Activated T-cell treated with anti-CD3 and anti-CD28 coated beads, Interleukin-2, amount 50 U/mL, for 24 hours (primary cell): ENCODE data around the gene ZNF208.
"Not testable (repeated sequence)": the region's sequence is repeated elsewhere in the genome, so short reads cannot be mapped to it uniquely, and the experiment has no call there.

Experiments used
- DNase-seq: peaks from one replicate; pipeline ENCODE4 v3.0.0-alpha.2; 2020
- H3K27ac Mint-ChIP-seq: 2 replicates; pipeline ENCODE4 v1.8.0; 2020; ENCODE audit warnings: mild to moderate bottlenecking, mixed read lengths
- H3K27me3 Mint-ChIP-seq: 2 replicates; pipeline ENCODE4 v1.8.0; 2020; ENCODE audit warnings: mixed read lengths
- H3K36me3 Mint-ChIP-seq: 2 replicates; pipeline ENCODE4 v1.8.0; 2020; ENCODE audit warnings: low read depth, mixed read lengths
- H3K4me1 Mint-ChIP-seq: 2 replicates; pipeline ENCODE4 v1.8.0; 2020; ENCODE audit warnings: low read depth, mixed read lengths
- H3K4me3 Mint-ChIP-seq: 2 replicates; pipeline ENCODE4 v1.8.0; 2020; ENCODE audit warnings: mild to moderate bottlenecking, moderate library complexity, mixed read lengths
- H3K9me3 Mint-ChIP-seq: 2 replicates; pipeline ENCODE4 v1.8.0; 2020; ENCODE audit warnings: mixed read lengths

The ZNF208 gene

GRCh38 chr19:21908066-21908465 is 102.7 kb downstream of the ZNF208 start:
- H3K4me1 Mint-ChIP-seq: no peaks in the 10 kb centered on the region
- H3K36me3 Mint-ChIP-seq: no peaks in the 10 kb centered on the region
- H3K27me3 Mint-ChIP-seq: no peaks in the 10 kb centered on the region
- H3K27ac Mint-ChIP-seq: no peak overlapping the region
- no peak for DNase-seq
- no peak overlapping the region for H3K4me3 Mint-ChIP-seq
- peaks cover 12% of the 10 kb centered on the region for H3K9me3 Mint-ChIP-seq

- H3K4me1 Mint-ChIP-seq: no peaks in the 10 kb centered on the region
- no peak for DNase-seq
- no peak overlapping the region for H3K27ac Mint-ChIP-seq
- H3K4me3 Mint-ChIP-seq: no peak overlapping the region
- peaks cover 12% of the 10 kb centered on the region for H3K9me3 Mint-ChIP-seq
- H3K36me3 Mint-ChIP-seq: no peaks in the 10 kb centered on the region
- no peaks in the 10 kb centered on the region for H3K27me3 Mint-ChIP-seq
These were observed 103.2 kb downstream of the ZNF208 start for GRCh38 chr19:21907516-21907915.

- H3K9me3 Mint-ChIP-seq: peaks cover 16% of the 10 kb centered on the region
- no peaks in the 10 kb centered on the region for H3K27me3 Mint-ChIP-seq
- no peak overlapping the region for H3K27ac Mint-ChIP-seq
- H3K4me3 Mint-ChIP-seq: no peak overlapping the region
- no peaks in the 10 kb centered on the region for H3K36me3 Mint-ChIP-seq
- no peak for DNase-seq
- H3K4me1 Mint-ChIP-seq: no peaks in the 10 kb centered on the region
These were observed 108.2 kb downstream of the ZNF208 start for GRCh38 chr19:21902571-21902970.

- Mint-ChIP-seq H3K4me3 (no peak overlapping the region), H3K4me1 (no peaks in the 10 kb centered on the region), H3K36me3 (no peaks in the 10 kb centered on the region)
These were observed 108.9 kb downstream of the ZNF208 start for GRCh38 chr19:21901861-21902260.

GRCh38 chr19:21900401-21900800 is 110.3 kb downstream of the ZNF208 start:
- H3K9me3 Mint-ChIP-seq: peaks cover 32% of the 10 kb centered on the region
- H3K36me3 Mint-ChIP-seq: no peaks in the 10 kb centered on the region
- no peaks in the 10 kb centered on the region for H3K4me1 Mint-ChIP-seq
- H3K4me3 Mint-ChIP-seq: no peak overlapping the region
- H3K27ac Mint-ChIP-seq: no peak overlapping the region
- DNase-seq: no peak
- no peaks in the 10 kb centered on the region for H3K27me3 Mint-ChIP-seq

More at GRCh38 chr19:21901861-21902260, 108.9 kb downstream of the ZNF208 start:
- Mint-ChIP-seq H3K27me3 (no peaks in the 10 kb centered on the region), H3K9me3 (peaks cover 22% of the 10 kb centered on the region), H3K27ac (no peak overlapping the region)
- no peak for DNase-seq

- no peaks in the 10 kb centered on the region for H3K36me3 Mint-ChIP-seq
- H3K4me1 Mint-ChIP-seq: no peaks in the 10 kb centered on the region
- H3K4me3 Mint-ChIP-seq: no peak overlapping the region
- no peak for DNase-seq
- H3K27me3 Mint-ChIP-seq: peaks cover 6% of the 10 kb centered on the region
- peaks cover 17% of the 10 kb centered on the region for H3K9me3 Mint-ChIP-seq
- H3K27ac Mint-ChIP-seq: no peak overlapping the region
These were observed 119.7 kb downstream of the ZNF208 start for GRCh38 chr19:21891086-21891485.

GRCh38 chr19:21890017-21890416 is 120.7 kb downstream of the ZNF208 start:
- H3K27me3 Mint-ChIP-seq, H3K4me1 Mint-ChIP-seq, H3K36me3 Mint-ChIP-seq, H3K4me3 Mint-ChIP-seq, H3K27ac Mint-ChIP-seq, H3K9me3 Mint-ChIP-seq: not testable (repeated sequence)
- DNase-seq: peak; percentile 53

GRCh38 chr19:21885516-21885915 is 125.2 kb downstream of the ZNF208 start:
- not testable (repeated sequence) for H3K4me3 Mint-ChIP-seq, DNase-seq, H3K36me3 Mint-ChIP-seq, H3K9me3 Mint-ChIP-seq, H3K4me1 Mint-ChIP-seq, H3K27ac Mint-ChIP-seq
- peaks cover 27% of the 10 kb centered on the region for H3K27me3 Mint-ChIP-seq

GRCh38 chr19:21884786-21885185 is 126.0 kb downstream of the ZNF208 start:
- not testable (repeated sequence) for DNase-seq, H3K27ac Mint-ChIP-seq, H3K4me1 Mint-ChIP-seq, H3K36me3 Mint-ChIP-seq, H3K4me3 Mint-ChIP-seq, H3K9me3 Mint-ChIP-seq
- H3K27me3 Mint-ChIP-seq: peaks cover 27% of the 10 kb centered on the region

GRCh38 chr19:21883516-21883915 is 127.2 kb downstream of the ZNF208 start:
- Mint-ChIP-seq H3K27ac (no peak overlapping the region), H3K9me3 (no peaks in the 10 kb centered on the region)
- no peak for DNase-seq

More at GRCh38 chr19:21883516-21883915, 127.2 kb downstream of the ZNF208 start:
- Mint-ChIP-seq H3K36me3 (no peaks in the 10 kb centered on the region), H3K4me3 (no peak overlapping the region), H3K27me3 (peaks cover 27% of the 10 kb centered on the region), H3K4me1 (no peaks in the 10 kb centered on the region)
